Ishikawa (cell line): ENCODE results near the gene PRIMPOL.

ENCODE experiments used
- EP300 ChIP-seq: IDR thresholded peaks from 2 replicates; pipeline ENCODE4 v1.6.1; 2012; ENCODE audit warnings: borderline replicate concordance
- MAX ChIP-seq: IDR thresholded peaks from 2 replicates; pipeline ENCODE4 v1.6.1; 2012
- REST ChIP-seq: IDR thresholded peaks from 2 replicates; pipeline ENCODE4 v1.6.1; 2012; ENCODE audit warnings: low read depth, mild to moderate bottlenecking
- TAF1 ChIP-seq: IDR thresholded peaks from 2 replicates; pipeline ENCODE4 v1.6.1; 2012; ENCODE audit warnings: low read depth, mild to moderate bottlenecking

GRCh38 chr4:184681916-184682315 is 32.4 kb downstream of the PRIMPOL start:
- TF ChIP-seq REST = no peak
- TF ChIP-seq TAF1 = no peak
- no peak for TF ChIP-seq MAX
- TF ChIP-seq EP300 = no peak
